Spleen (tissue), 13 donors: ENCODE measurements around the gene RPP25L. TPM values are rescaled to one million over a fixed set of nuclear protein-coding genes. Genes with fewer than 3 reads are reported as not detected.

Experiments used
- DNase-seq: peaks from one replicate; pipeline ENCODE4 v3.0.0-alpha.2; 2020
- H3K27ac ChIP-seq, 8 donors: fragments of 200-600 bp; sonication (generic) in 7 of 8; 1 replicate in 4 of 8; 2 replicates in 4 of 8; pipeline versions ENCODE4 v1.5.0 to v1.8.0; 2016 to 2021; ENCODE audit warnings: inconsistent platforms in 4 of 8, mild to moderate bottlenecking in 4 of 8, moderate library complexity in 1 of 8
- H3K27me3 ChIP-seq, 7 donors: fragments of 200-600 bp; sonication (generic) in 6 of 7; replicated peaks in 1 of 7; 1 replicate in 4 of 7; 2 replicates in 3 of 7; pipeline versions ENCODE4 v1.5.0 to v1.8.0; 2016 to 2021; ENCODE audit warnings: inconsistent platforms in 3 of 7, mild to moderate bottlenecking in 1 of 7
- H3K36me3 ChIP-seq, 6 donors: fragments of 200-600 bp; sonication (generic) in 5 of 6; 1 replicate in 4 of 6; 2 replicates in 2 of 6; pipeline versions ENCODE4 v1.5.0 to v1.8.0; 2016 to 2021; ENCODE audit warnings: inconsistent platforms in 2 of 6
- H3K4me1 ChIP-seq, 6 donors: fragments of 200-600 bp; sonication (generic) in 5 of 6; 1 replicate in 3 of 6; 2 replicates in 3 of 6; pipeline versions ENCODE4 v1.5.0 to v1.8.0; 2016 to 2021; ENCODE audit warnings: inconsistent platforms in 3 of 6
- H3K4me3 ChIP-seq, 8 donors: fragments of 200-600 bp; sonication (generic) in 7 of 8; 1 replicate in 4 of 8; 2 replicates in 4 of 8; pipeline versions ENCODE4 v1.5.0 to v1.8.0; 2016 to 2021; ENCODE audit warnings: inconsistent platforms in 4 of 8, mild to moderate bottlenecking in 4 of 8, moderate library complexity in 2 of 8
- H3K9me3 ChIP-seq, 8 donors: fragments of 200-600 bp; sonication (generic) in 7 of 8; 1 replicate in 4 of 8; 2 replicates in 4 of 8; pipeline versions ENCODE4 v1.5.0 to v1.8.0; 2016 to 2021; ENCODE audit warnings: inconsistent platforms in 4 of 8
- POLR2A ChIP-seq, 3 donors: fragments of 450-650 bp; IDR thresholded peaks; one replicate each; pipeline ENCODE4 v1.5.1; 2017; ENCODE audit warnings: antibody characterized with exemption in 3 of 3, mild to moderate bottlenecking in 1 of 3
- POLR2AphosphoS5 ChIP-seq, 3 donors: sonication (generic); formaldehyde crosslinking; IDR thresholded peaks; one replicate each; pipeline ENCODE4 v1.5.1; 2017; ENCODE audit warnings: antibody characterized with exemption in 3 of 3
- WGBS, 5 donors: extraction: QIAGEN DNeasy Blood & Tissue Kit in 3 of 5; methylation state at CpG; one replicate each; pipeline versions ENCODE4 v1.1.5 to v1.1.7; 2013 to 2018; 5-methylcytosine and 5-hydroxymethylcytosine counted together
- intact Hi-C: fragments of 100-400 bp; cut with DNase I; formaldehyde crosslinking; loops from one replicate; pipeline ENCODE4 v1.15.0; 2023; ENCODE audit warnings: low total_unique reads
- long read RNA-seq, 2 donors: transcript quantifications; one replicate each; lab custom pipeline, GENCODE V29; 2026
- polyA plus RNA-seq, 3 donors: library from polyadenylated mRNA; stranded (reverse); fragments of 200-250 nt; gene quantifications; one replicate each; pipeline ENCODE4 v1.2.1, GENCODE V29; 2013
- total RNA-seq, 7 donors: library from RNA; depleted of rRNA in 3 of 7; stranded (reverse); fragments of >200 nt in 3 of 7; fragmentation: NEBNext Ultra II Directional in 4 of 7; extraction: Animal tissue kit (Norgen Biotek cat#: 25700) in 4 of 7; gene quantifications; one replicate each; pipeline versions ENCODE4 v1.1.0 to v1.2.1, GENCODE V29; 2016 to 2021
- TF ChIP-seq, protein P1 (sequence below), 11 experiments: fragments of 200-600 bp in 7 of 11; fragments of 450-650 bp in 4 of 11; sonication (generic) in 4 of 11; IDR thresholded peaks in 8 of 11; conservative IDR thresholded peaks in 3 of 11; 1 replicate in 7 of 11; 2 replicates in 4 of 11; pipeline versions ENCODE4 v1.4.0 to v1.8.0; 2016 to 2021; ENCODE audit warnings: antibody characterized with exemption in 11 of 11, inconsistent platforms in 4 of 11, mild to moderate bottlenecking in 1 of 11
- donor health status: healthy with polysubstance abuse.
- donor health status: DM: no; HTN: no; CAD: no; lungs with moderate emphysema.
- donor health status: DM: no; HTN: no; CAD: no.
- donor health status: Bipolar disorder and iron deficiency.
- donor health status: healthy.
- donor health status: DM: no; HTN: no; CAD: no.
- donor health status: DM: yes; HTN: yes; CAD: no.

The RPP25L gene
- total RNA-seq (10 to 100 TPM; 16.8 to 36.1 (median 21.5) TPM), polyA plus RNA-seq (10 to 100 TPM; 32.5 to 54.1 (median 46.7) TPM)
- long read RNA-seq, donor 1, transcript RPP25L-202 (2 exons, 888 nt) = major isoform, 15 of 15 reads
- long read RNA-seq, donor 1, partial matches to known transcripts = 0 of 15 reads
- long read RNA-seq, donor 1, other reads (novel, unspliced or antisense) = 0 of 15 reads
- long read RNA-seq, donor 2, transcript RPP25L-202 (2 exons, 888 nt) = major isoform, 22 of 24 reads
- long read RNA-seq, donor 2, partial matches to known transcripts = 0 of 24 reads
- long read RNA-seq, donor 2, other reads (novel, unspliced or antisense) = 0 of 24 reads

- intact Hi-C loops = loop anchor here (5.0 kb wide), 1 partner anchor 155 kb away; the partner anchor contains the start of genes DNAI1 and FAM219A
- Histone ChIP-seq H3K4me3 (peak within 1 kb of the TSS; percentile 49 to 81 (median 56)), H3K9me3 (no peaks in the 10 kb centered on the region), H3K27ac (peak within 1 kb of the TSS; percentile 80 to 90 (median 87)), H3K36me3 (peaks cover 0 to 38% (median 30%) of the 10 kb centered on the region in 6 donors), H3K27me3 (no peaks in the 10 kb centered on the region), H3K4me1 (peaks cover 3 to 34% (median 26%) of the 10 kb centered on the region in 6 donors)
- DNase-seq = peak; percentile 94
- 1% methylated on average over 44 to 77 of the region's 77 CpGs for WGBS, 5 donors
- TF ChIP-seq POLR2A (IDR thresholded peaks at IDR 0.05) = peak in 2 of 3 donors; percentile 55 to 71
- peak; percentile 91 to 95 (median 95) for TF ChIP-seq POLR2AphosphoS5 (IDR thresholded peaks at IDR 0.05)
- TF ChIP-seq, protein P1, sequence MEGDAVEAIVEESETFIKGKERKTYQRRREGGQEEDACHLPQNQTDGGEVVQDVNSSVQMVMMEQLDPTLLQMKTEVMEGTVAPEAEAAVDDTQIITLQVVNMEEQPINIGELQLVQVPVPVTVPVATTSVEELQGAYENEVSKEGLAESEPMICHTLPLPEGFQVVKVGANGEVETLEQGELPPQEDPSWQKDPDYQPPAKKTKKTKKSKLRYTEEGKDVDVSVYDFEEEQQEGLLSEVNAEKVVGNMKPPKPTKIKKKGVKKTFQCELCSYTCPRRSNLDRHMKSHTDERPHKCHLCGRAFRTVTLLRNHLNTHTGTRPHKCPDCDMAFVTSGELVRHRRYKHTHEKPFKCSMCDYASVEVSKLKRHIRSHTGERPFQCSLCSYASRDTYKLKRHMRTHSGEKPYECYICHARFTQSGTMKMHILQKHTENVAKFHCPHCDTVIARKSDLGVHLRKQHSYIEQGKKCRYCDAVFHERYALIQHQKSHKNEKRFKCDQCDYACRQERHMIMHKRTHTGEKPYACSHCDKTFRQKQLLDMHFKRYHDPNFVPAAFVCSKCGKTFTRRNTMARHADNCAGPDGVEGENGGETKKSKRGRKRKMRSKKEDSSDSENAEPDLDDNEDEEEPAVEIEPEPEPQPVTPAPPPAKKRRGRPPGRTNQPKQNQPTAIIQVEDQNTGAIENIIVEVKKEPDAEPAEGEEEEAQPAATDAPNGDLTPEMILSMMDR (IDR thresholded peaks at IDR 0.05 in 8 of 11, conservative IDR thresholded peaks at IDR 0.05 in 3 of 11) = no peak
Observed at GRCh38 chr9:34611811-34612787, at the start of gene RPP25L. Gene RPP25L (minus strand): TSS chr9:34612097. CDS start chr9:34611296, 801 bp downstream.

GRCh38 chr9:34659592-34660253 is 47.8 kb upstream of the RPP25L start:
- intact Hi-C loops = no loop called here
- WGBS, 5 donors = 78 to 97% (median 94%) methylated on average over 7 to 8 of the region's 8 CpGs
- TF ChIP-seq POLR2A (IDR thresholded peaks at IDR 0.05) (no peak), POLR2AphosphoS5 (IDR thresholded peaks at IDR 0.05) (no peak)
- TF ChIP-seq, protein P1 (IDR thresholded peaks at IDR 0.05 in 8 of 11, conservative IDR thresholded peaks at IDR 0.05 in 3 of 11) = no peak
- Histone ChIP-seq H3K36me3 (peaks cover 0 to 25% (median 4%) of the 10 kb centered on the region in 6 donors), H3K4me1 (peaks cover under 1 to 24% (median 10%) of the 10 kb centered on the region in 6 donors), H3K4me3 (no peak overlapping the region), H3K27ac (no peak overlapping the region), H3K27me3 (no peaks in the 10 kb centered on the region), H3K9me3 (no peaks in the 10 kb centered on the region)
- DNase-seq = no peak

- intact Hi-C loops = no loop called here
- Histone ChIP-seq H3K4me3 (no peak overlapping the region), H3K27me3 (no peaks in the 10 kb centered on the region), H3K4me1 (peaks cover under 1 to 24% (median 14%) of the 10 kb centered on the region in 6 donors), H3K9me3 (no peaks in the 10 kb centered on the region), H3K27ac (no peak overlapping the region), H3K36me3 (peaks cover 0 to 25% (median 4%) of the 10 kb centered on the region in 6 donors)
- DNase-seq = no peak
- peak in 1 of 3 donors; percentile 30 for TF ChIP-seq POLR2AphosphoS5 (IDR thresholded peaks at IDR 0.05)
- no peak for TF ChIP-seq POLR2A (IDR thresholded peaks at IDR 0.05)
- 89 to 91% (median 90%) methylated on average over 5 to 14 of the region's 14 CpGs for WGBS, 5 donors
Observed at GRCh38 chr9:34658461-34658860, 46.6 kb upstream of the RPP25L start.

GRCh38 chr9:34656992-34657391 is 45.1 kb upstream of the RPP25L start:
- H3K4me3 ChIP-seq = no peak overlapping the region

More at GRCh38 chr9:34656992-34657391, 45.1 kb upstream of the RPP25L start:
- no peak for DNase-seq
- peaks cover 15 to 35% (median 27%) of the 10 kb centered on the region in 6 donors for H3K4me1 ChIP-seq
- 83 to 93% (median 84%) methylated on average over 4 to 5 of the region's 5 CpGs for WGBS, 5 donors
- no peaks in the 10 kb centered on the region for H3K9me3 ChIP-seq
- TF ChIP-seq, protein P1 (IDR thresholded peaks at IDR 0.05 in 8 of 11, conservative IDR thresholded peaks at IDR 0.05 in 3 of 11) = no peak
- TF ChIP-seq POLR2AphosphoS5 (IDR thresholded peaks at IDR 0.05) = no peak
- no peak for TF ChIP-seq POLR2A (IDR thresholded peaks at IDR 0.05)
- intact Hi-C loops = no loop called here
- H3K27me3 ChIP-seq = no peaks in the 10 kb centered on the region
- H3K36me3 ChIP-seq = peaks cover 0 to 25% (median 4%) of the 10 kb centered on the region in 6 donors
- H3K27ac ChIP-seq = no peak overlapping the region
